Stomach (tissue), 4 donors: ENCODE data around the gene CSDE1.

Experiments used
- CTCF ChIP-seq, 7 experiments: fragments of 450-650 bp in 4 of 7; fragments of 200-600 bp in 3 of 7; sonication (generic) in 3 of 7; IDR thresholded peaks; one replicate each; pipeline ENCODE4 v1.5.1; 2016 to 2019; ENCODE audit warnings: antibody characterized with exemption in 7 of 7, control low read depth in 2 of 7, mild to moderate bottlenecking in 1 of 7
- EP300 ChIP-seq: sonication (generic); formaldehyde crosslinking; IDR thresholded peaks from one replicate; pipeline ENCODE4 v1.6.1; 2017; ENCODE audit warnings: antibody characterized with exemption
- POLR2A ChIP-seq, 4 donors: fragments of 450-650 bp; IDR thresholded peaks; one replicate each; pipeline ENCODE4 v1.6.1; 2016; ENCODE audit warnings: antibody characterized with exemption in 4 of 4, control low read depth in 2 of 4, mild to moderate bottlenecking in 1 of 4, moderate library complexity in 1 of 4
- POLR2AphosphoS5 ChIP-seq, 3 donors: sonication (generic); formaldehyde crosslinking; IDR thresholded peaks; one replicate each; pipeline ENCODE4 v1.6.1; 2016; ENCODE audit warnings: antibody characterized with exemption in 3 of 3

DNA sequence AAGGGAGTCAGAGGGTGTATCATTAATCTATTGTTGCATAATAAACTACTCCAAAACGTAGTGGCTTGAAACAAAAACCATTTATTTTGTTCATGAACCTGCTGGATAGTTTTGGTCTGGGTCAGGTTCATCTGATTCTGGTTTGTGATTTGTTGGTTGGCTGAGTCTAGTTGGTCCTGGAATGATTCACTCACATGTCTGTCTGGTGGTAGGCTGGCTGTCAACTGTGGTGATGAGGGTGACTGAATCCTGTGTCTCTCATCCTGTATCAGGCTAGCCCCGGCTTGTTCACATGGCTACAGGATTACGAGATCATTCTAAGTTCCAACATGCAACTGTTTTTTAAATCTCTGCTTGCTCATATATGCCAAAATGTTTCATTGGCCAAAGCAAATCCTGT, 45.2 kb upstream of the CSDE1 start:
- TF ChIP-seq POLR2AphosphoS5 (IDR thresholded peaks at IDR 0.05) (no peak), POLR2A (IDR thresholded peaks at IDR 0.05) (no peak), EP300 (no peak), CTCF (IDR thresholded peaks at IDR 0.05) (no peak)
